HUES6 (cell line): ENCODE results near the gene BTBD9.

Experiments used
- H3K27ac ChIP-seq: 2 replicates; pipeline ENCODE4 v1.7.0; 2013; ENCODE audit warnings: low read depth, mild to moderate bottlenecking, low read length, inconsistent platforms
- H3K27me3 ChIP-seq: 2 replicates; pipeline ENCODE4 v1.6.1; 2013; ENCODE audit warnings: low read length; ENCODE audit not compliant: control insufficient read depth, insufficient read depth
- H3K36me3 ChIP-seq: 2 replicates; pipeline ENCODE4 v1.6.1; 2013; ENCODE audit warnings: low read length; ENCODE audit not compliant: control insufficient read depth, insufficient read depth
- H3K4me1 ChIP-seq: 2 replicates; pipeline ENCODE4 v1.6.1; 2013; ENCODE audit warnings: low read length; ENCODE audit not compliant: control insufficient read depth, insufficient read depth
- H3K4me3 ChIP-seq: 2 replicates; pipeline ENCODE4 v1.5.1; 2013; ENCODE audit warnings: low read depth, low read length
- H3K9ac ChIP-seq: one replicate; pipeline ENCODE4 v1.6.1; 2013; ENCODE audit warnings: mild to moderate bottlenecking, low read length
- H3K9me3 ChIP-seq: 2 replicates; pipeline ENCODE4 v1.6.1; 2013; ENCODE audit warnings: low read depth, low read length; ENCODE audit not compliant: control insufficient read depth, insufficient read depth

BTBD9 gene

DNA sequence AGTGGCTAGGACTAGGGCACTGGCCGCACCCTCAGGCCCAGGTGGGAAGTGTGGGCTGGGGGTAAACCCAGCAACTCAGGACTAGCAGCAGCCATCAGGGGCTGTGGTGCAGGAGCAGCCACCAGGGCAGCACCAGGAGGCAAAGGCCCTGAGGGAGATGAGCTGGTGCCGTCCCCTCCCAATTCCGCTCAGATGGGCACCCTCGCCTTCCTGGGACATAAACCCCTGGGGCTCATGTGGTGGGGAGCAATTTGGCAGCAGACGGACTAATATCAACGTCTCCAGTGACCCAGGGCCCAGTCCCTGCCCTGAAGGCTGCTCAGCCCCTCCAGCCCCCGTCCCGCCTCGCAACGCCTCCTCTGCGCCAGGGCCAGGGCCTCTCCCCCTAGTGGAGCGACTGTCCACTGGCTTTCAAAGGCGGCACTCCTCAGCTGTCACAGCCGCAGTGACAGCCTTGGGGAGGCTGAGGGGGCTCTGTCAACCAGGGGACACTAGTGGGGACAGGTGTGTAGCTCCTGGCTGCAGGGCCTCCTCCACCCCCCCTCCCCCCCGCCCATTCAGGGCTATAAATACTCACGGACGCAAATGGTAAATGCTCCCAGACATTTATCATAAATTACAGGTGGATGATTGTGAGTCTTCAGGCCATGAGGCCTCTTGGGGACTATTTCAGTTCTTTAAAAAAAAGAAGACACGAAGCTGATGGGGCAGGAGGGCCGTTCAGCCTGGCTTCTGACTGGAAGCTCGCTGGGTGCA, 470.3 kb downstream of the BTBD9 start:
- Histone ChIP-seq H3K4me1 (peaks cover 22% of the 10 kb centered on the region), H3K27ac (no peak overlapping the region), H3K9me3 (no peaks in the 10 kb centered on the region), H3K4me3 (no peak overlapping the region), H3K9ac (no peak overlapping the region), H3K27me3 (no peaks in the 10 kb centered on the region), H3K36me3 (no peaks in the 10 kb centered on the region)

DNA sequence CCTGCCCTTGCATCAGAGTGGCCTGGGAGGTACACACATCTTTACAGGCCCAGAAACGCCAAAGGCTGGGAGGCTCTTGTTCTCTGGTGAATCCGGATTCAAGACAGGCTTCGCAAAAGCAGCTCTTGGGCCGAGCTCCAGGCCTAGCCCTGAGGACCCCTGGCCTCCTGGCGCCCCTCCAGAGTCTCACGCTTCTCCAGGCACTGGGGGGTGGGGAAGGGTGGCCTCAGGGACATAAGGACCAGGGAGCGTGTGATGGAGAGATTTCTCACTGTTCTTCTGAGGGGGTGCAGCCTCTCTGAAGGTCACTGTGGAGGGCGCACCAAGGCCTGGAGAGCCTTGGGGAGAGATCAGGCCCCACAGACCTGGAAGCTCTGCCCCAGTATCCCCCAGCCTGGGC, 471.0 kb downstream of the BTBD9 start:
- Histone ChIP-seq H3K4me1 (peaks cover 22% of the 10 kb centered on the region), H3K9ac (no peak overlapping the region)

DNA sequence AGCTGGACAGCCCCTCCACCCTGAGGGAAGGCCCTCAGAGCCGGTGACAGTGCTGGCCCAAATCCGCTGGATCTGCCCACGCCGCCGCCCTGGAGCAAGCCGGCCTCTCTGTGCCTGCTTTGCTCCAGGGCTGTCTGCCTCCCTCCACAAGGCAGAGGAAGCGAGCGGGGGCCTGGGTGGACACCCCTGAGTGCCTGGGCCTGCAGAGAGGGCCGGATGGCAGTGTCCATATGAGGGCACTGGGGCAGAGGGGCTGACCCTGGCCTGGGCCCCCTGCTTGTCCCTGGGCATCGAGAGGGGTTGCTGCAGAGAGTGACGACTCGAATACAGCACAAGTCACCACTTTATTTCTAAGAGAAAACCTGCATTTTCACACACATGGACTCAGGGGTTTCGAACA, 471.6 kb downstream of the BTBD9 start:
- Histone ChIP-seq H3K4me3 (no peak overlapping the region), H3K36me3 (no peaks in the 10 kb centered on the region), H3K4me1 (peaks cover 22% of the 10 kb centered on the region)

More for the DNA sequence above, 471.0 kb downstream of the BTBD9 start:
- Histone ChIP-seq H3K27me3 (no peaks in the 10 kb centered on the region), H3K4me3 (no peak overlapping the region), H3K9me3 (no peaks in the 10 kb centered on the region), H3K36me3 (no peaks in the 10 kb centered on the region), H3K27ac (no peak overlapping the region)

DNA sequence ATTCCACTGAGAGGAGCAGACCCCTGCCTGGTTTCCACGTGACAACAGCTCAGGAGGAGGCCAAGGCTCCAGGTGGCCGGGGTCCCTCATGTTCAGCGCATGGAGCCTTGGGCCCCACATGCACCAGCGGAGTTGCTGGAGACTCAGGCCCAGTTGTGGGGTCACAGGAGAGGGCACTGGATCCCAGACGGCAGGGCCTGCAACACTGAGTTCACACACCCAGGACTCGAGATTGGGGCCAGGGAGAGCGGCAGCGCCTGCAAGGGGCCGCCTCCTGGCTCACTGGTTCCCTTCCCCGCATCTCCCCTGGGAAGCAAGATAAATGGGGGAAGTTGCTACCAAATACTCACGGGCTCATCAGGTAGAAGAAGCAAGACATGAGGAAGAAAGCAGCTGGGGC, 472.1 kb downstream of the BTBD9 start:
- Histone ChIP-seq H3K36me3 (no peaks in the 10 kb centered on the region), H3K27me3 (no peaks in the 10 kb centered on the region), H3K9ac (no peak overlapping the region), H3K4me1 (peaks cover 22% of the 10 kb centered on the region), H3K9me3 (no peaks in the 10 kb centered on the region), H3K4me3 (no peak overlapping the region), H3K27ac (no peak overlapping the region)

More for the DNA sequence above, 471.6 kb downstream of the BTBD9 start:
- H3K9ac ChIP-seq = no peak overlapping the region
- H3K27ac ChIP-seq = no peak overlapping the region
- H3K9me3 ChIP-seq = no peaks in the 10 kb centered on the region
- no peaks in the 10 kb centered on the region for H3K27me3 ChIP-seq

DNA sequence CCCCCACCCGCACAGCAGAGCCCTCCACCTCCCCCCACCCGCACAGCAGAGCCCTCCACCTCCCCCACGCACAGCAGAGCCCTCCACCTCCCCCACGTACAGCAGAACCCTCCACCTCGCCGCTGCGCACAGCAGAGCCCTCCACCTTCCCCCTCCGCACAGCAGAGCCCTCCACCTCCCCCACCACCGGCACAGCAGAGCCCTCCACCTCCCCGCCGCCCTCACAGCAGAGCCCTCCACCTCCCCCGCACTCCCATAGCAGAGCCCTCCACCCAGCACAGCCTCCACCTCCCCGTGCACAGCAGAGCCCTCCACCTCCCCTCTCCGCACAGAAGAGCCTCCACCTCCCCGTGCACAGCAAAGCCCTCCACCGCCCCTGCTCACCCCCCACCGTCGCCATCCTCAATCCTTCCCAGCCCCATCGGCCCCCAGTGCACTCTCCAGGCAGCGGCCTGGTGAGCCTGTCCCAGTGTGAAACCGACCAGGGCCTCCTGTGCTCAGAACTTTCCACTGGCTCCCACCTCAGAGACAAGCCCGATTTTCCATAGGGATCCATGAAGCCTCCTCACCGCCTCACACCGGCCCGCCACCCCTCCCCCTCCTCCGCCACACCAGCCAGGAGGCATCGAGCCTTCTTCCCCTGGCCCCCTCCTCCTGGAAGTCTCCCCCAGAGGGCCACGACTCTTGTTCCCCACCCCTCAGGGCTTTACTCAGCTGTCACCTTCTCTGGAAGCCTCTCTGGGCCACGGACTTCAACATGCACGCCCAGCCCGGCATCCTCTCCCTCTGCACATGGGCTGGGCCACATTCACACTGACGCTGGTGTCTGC, 473.1 kb downstream of the BTBD9 start:
- Histone ChIP-seq H3K4me3 (no peak overlapping the region), H3K9me3 (no peaks in the 10 kb centered on the region), H3K4me1 (peaks cover 22% of the 10 kb centered on the region), H3K27me3 (no peaks in the 10 kb centered on the region), H3K9ac (no peak overlapping the region), H3K27ac (no peak overlapping the region), H3K36me3 (no peaks in the 10 kb centered on the region)

DNA sequence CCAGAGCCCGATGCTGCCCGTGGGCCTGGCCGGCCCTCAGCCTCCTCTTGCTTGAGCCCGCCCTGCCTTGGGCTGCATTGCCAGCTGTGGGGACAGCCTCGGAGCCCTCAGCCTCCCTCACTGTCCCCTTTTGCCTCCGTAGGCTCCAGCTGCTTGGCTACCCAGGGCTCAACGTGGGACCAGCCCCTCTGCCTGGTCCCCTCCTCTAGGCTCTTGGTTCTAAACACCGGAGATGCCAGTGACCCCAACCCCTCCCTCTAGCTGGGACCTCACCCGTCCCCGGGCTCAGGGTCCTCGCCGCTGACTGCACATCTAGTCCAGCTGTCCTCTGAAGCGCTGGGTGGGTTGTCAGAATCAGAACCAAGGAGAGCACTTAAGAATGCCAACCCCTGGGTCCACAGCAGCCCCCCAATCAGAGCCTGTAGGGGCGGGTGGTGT, 475.0 kb downstream of the BTBD9 start:
- H3K27me3 ChIP-seq = no peaks in the 10 kb centered on the region
- no peak overlapping the region for H3K4me3 ChIP-seq
- H3K9me3 ChIP-seq = no peaks in the 10 kb centered on the region
- peaks cover 8% of the 10 kb centered on the region; the same call in 1 of the 2 replicates for H3K4me1 ChIP-seq
- H3K9ac ChIP-seq = no peak overlapping the region
- no peaks in the 10 kb centered on the region for H3K36me3 ChIP-seq
- H3K27ac ChIP-seq = no peak overlapping the region

DNA sequence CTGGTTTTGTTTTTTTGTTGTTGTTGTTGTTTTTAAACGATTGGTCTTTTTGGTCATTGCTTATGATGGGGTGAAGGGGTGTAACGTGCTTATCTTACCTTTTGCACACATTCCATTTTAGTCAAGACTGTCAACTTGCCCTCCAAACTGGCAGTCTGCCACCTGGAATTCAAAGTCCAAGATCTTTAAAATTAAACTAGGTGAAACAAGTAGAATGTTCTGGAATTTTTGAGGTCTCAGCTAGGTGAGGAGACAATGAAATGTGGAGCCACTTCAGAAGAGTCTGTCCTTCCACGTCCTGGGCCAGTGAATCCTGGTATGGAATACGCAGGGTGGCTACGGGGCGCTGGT, 475.6 kb downstream of the BTBD9 start:
- no peaks in the 10 kb centered on the region for H3K9me3 ChIP-seq
- no peak overlapping the region for H3K9ac ChIP-seq
- H3K4me3 ChIP-seq = no peak overlapping the region
- no peaks in the 10 kb centered on the region for H3K36me3 ChIP-seq
- no peak overlapping the region for H3K27ac ChIP-seq
- H3K27me3 ChIP-seq = no peaks in the 10 kb centered on the region
- peaks cover 5% of the 10 kb centered on the region; the same call in 1 of the 2 replicates for H3K4me1 ChIP-seq

DNA sequence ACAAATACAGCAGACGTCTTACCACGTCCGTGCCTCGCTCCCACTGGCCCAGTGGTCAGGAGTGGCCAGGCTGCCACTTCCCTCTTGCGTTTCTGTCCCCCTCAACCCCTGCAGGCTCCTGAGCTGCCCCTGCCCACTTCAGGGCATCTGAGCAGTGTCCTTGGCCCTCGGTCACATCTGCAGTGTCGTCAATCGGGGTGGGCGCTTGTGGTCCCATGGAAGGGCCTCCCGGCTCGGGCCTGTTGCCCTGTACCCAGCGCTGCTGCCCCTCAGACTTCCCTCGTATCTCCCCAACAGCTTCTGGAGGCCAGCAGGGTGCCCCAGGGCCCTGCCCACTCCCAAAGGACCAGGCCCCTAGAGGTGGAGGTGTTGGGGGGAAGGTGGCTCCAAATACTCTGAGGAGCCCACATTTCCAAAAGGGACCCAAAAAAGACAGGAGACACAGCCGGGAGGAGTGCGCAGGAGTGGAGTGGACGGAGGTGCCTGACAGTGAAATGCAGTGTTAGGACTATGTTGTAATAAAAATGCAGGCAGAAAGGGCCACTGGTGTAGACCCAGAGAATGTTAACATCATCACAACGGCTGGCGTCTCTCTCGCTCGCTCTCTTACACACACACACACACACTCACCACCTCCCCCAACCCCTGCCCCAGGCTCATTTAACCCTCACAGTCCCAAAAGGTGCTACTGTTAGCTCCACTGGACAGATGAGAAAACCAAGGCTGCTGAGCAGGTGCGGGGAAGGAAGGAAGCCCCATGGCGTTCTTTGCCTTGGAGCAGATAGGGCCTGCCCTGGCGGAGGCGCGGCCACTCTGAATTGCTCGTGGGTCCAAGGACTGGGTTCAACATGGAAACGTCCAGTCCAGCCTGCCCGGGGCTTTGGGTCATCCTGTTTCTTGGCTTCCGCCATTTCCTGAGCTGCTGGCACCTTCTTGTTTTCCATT, 476.3 kb downstream of the BTBD9 start:
- Histone ChIP-seq H3K4me1 (peaks cover 4% of the 10 kb centered on the region; the same call in 1 of the 2 replicates), H3K9ac (no peak overlapping the region), H3K27me3 (no peaks in the 10 kb centered on the region), H3K4me3 (no peak overlapping the region), H3K27ac (no peak overlapping the region), H3K36me3 (no peaks in the 10 kb centered on the region), H3K9me3 (no peaks in the 10 kb centered on the region)

DNA sequence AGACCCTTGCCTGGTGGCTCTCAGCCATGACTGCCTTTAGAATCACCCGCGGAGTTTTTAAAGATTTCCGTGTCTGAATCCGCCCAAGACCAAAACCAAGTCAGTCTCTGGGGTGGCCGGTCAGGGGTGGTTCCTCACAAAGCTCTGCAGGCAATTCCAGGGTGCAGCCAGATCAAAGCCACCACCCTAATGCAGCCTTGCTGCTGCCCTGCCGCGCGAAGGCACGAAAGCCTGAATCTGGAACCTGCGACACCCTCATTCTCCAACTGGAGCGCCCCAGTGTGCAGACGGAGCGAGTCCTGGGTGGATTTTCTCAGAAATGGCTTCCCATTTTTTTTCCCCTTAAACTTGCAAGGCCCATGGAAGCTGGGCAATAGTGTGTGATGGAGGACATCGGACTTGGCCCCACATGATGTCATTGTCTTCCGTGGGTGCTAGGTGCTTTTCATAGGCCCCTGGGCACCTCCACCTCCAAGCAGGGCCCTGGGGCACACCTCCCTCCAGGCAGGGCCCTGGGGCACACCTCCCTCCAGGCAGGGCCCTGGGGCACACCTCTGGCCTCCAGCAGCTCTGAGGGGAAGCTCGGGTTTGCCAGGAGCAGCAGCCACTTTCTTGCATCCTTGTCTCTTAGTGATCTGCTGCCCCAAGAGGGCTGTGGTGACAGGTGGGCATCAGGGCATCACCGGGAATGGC, 477.1 kb downstream of the BTBD9 start:
- peaks cover 2% of the 10 kb centered on the region; the same call in 1 of the 2 replicates for H3K4me1 ChIP-seq
- no peak overlapping the region for H3K4me3 ChIP-seq
- H3K36me3 ChIP-seq = no peaks in the 10 kb centered on the region
- no peak overlapping the region for H3K27ac ChIP-seq
- no peaks in the 10 kb centered on the region for H3K27me3 ChIP-seq
- H3K9ac ChIP-seq = no peak overlapping the region
- no peaks in the 10 kb centered on the region for H3K9me3 ChIP-seq

DNA sequence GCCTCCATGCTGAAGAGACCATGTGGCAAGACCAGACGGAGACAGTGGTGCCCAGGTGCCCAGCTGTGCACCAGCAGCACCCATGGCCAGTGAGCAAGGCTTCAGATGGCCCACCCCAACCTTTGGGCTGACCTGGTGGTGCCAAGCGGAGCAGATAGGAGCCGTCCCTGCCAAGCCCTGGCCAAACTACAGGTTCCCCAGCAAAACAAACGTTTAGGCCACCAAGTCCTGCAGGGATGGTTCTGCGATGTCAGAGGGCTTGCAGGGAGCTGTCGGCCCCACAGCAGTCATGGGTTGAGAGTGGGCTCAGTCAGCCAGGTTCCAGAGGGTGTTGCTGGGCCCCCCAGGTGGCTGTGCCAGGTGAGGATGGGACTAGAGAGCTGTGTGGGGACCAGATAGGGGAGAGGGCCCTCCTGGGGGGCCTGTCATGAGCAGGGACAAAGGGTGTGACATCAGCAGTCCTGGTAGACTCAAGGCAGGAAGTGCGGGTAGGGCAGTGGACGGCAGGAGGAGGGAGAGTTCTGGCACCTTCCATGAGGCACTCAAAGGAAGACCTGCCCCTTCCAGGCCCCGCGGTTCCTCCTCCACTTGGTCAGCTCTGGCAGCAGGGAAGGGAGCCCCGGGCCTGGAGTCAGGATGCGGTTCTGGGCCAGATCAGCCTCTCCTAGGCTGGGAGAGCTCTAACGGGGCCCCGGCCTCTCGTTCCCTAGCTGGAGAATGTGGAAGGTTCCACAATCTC, 477.8 kb downstream of the BTBD9 start:
- Histone ChIP-seq H3K9ac (no peak overlapping the region), H3K36me3 (no peaks in the 10 kb centered on the region), H3K4me3 (no peak overlapping the region), H3K27ac (no peak overlapping the region), H3K27me3 (no peaks in the 10 kb centered on the region), H3K9me3 (no peaks in the 10 kb centered on the region), H3K4me1 (no peaks in the 10 kb centered on the region)
